ENCODE data around the gene MROH8.

Gene MROH8

GRCh38 chr20:37198932-37199660 lies 19.7 kb upstream of the MROH8 start:
- DNase-seq: peak; percentile 10

GRCh38 chr20:37194621-37195417 lies 15.5 kb upstream of the MROH8 start:
- DNase-seq: no peak

- DNase-seq: no peak
Measured at GRCh38 chr20:37193821-37194220, 14.5 kb upstream of the MROH8 start.

GRCh38 chr20:37193226-37193625 lies 13.9 kb upstream of the MROH8 start:
- no peak for DNase-seq

GRCh38 chr20:37192137-37192854 lies 12.9 kb upstream of the MROH8 start:
- peak; percentile 82 for DNase-seq

- DNase-seq: no peak
Measured at GRCh38 chr20:37190354-37191112, 11.2 kb upstream of the MROH8 start.

GRCh38 chr20:37189416-37190016 lies 10.2 kb upstream of the MROH8 start:
- no peak for DNase-seq

GRCh38 chr20:37188787-37189186 lies 9.4 kb upstream of the MROH8 start:
- DNase-seq: no peak

- no peak for DNase-seq
Measured at GRCh38 chr20:37185686-37186085, 6.3 kb upstream of the MROH8 start.

GRCh38 chr20:37179683-37180524 lies 556 bp upstream of the MROH8 start:
- DNase-seq: peak; percentile 31

- no peak for DNase-seq
Measured at GRCh38 chr20:37172836-37173235, 6.5 kb downstream of the MROH8 start.

- DNase-seq: no peak
Measured at GRCh38 chr20:37166867-37167266, 12.5 kb downstream of the MROH8 start.

GRCh38 chr20:37165031-37165430 lies 14.3 kb downstream of the MROH8 start:
- no peak for DNase-seq

GRCh38 chr20:37163832-37164554 lies 15.4 kb downstream of the MROH8 start:
- no peak for DNase-seq

GRCh38 chr20:37162646-37163045 lies 16.7 kb downstream of the MROH8 start:
- no peak for DNase-seq

- DNase-seq: no peak
Measured at GRCh38 chr20:37161830-37162549, 17.4 kb downstream of the MROH8 start.

GRCh38 chr20:37160683-37161082 lies 18.7 kb downstream of the MROH8 start:
- DNase-seq: no peak

GRCh38 chr20:37158248-37158647 lies 21.1 kb downstream of the MROH8 start:
- DNase-seq: no peak

- no peak for DNase-seq
Measured at GRCh38 chr20:37155987-37156386, 23.4 kb downstream of the MROH8 start.

GRCh38 chr20:37154684-37155298 lies 24.6 kb downstream of the MROH8 start:
- DNase-seq: no peak
